ENCODE results near the gene IBA57.
"Not testable (repeated sequence)": the region's sequence is repeated elsewhere in the genome, so short reads cannot be mapped to it uniquely, and the experiment has no call there.

- TF ChIP-seq YY1 (IDR thresholded peaks at IDR 0.05; ENCODE audit: low read depth); EP300 (IDR thresholded peaks at IDR 0.05; ENCODE audit: borderline replicate concordance in 1 of 2, low read depth in 1 of 2, low read length in 1 of 2); CHD2 (IDR thresholded peaks at IDR 0.05; ENCODE audit: low read length, partially characterized antibody); TAF1 (IDR thresholded peaks at IDR 0.05; ENCODE audit: borderline replicate concordance, low read depth, low read length); EZH2phosphoT487 (IDR thresholded peaks at IDR 0.05; ENCODE audit: borderline replicate concordance, low read depth); RAD21 (IDR thresholded peaks at IDR 0.05; ENCODE audit: low read length): not testable (repeated sequence)
- TF ChIP-seq, protein P1, sequence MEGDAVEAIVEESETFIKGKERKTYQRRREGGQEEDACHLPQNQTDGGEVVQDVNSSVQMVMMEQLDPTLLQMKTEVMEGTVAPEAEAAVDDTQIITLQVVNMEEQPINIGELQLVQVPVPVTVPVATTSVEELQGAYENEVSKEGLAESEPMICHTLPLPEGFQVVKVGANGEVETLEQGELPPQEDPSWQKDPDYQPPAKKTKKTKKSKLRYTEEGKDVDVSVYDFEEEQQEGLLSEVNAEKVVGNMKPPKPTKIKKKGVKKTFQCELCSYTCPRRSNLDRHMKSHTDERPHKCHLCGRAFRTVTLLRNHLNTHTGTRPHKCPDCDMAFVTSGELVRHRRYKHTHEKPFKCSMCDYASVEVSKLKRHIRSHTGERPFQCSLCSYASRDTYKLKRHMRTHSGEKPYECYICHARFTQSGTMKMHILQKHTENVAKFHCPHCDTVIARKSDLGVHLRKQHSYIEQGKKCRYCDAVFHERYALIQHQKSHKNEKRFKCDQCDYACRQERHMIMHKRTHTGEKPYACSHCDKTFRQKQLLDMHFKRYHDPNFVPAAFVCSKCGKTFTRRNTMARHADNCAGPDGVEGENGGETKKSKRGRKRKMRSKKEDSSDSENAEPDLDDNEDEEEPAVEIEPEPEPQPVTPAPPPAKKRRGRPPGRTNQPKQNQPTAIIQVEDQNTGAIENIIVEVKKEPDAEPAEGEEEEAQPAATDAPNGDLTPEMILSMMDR (IDR thresholded peaks at IDR 0.05): not testable (repeated sequence)
- TF ChIP-seq, protein P2, sequence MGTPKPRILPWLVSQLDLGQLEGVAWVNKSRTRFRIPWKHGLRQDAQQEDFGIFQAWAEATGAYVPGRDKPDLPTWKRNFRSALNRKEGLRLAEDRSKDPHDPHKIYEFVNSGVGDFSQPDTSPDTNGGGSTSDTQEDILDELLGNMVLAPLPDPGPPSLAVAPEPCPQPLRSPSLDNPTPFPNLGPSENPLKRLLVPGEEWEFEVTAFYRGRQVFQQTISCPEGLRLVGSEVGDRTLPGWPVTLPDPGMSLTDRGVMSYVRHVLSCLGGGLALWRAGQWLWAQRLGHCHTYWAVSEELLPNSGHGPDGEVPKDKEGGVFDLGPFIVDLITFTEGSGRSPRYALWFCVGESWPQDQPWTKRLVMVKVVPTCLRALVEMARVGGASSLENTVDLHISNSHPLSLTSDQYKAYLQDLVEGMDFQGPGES (IDR thresholded peaks at IDR 0.05; ENCODE audit: low read depth, low read length): not testable (repeated sequence)
- TF ChIP-seq, protein P3, sequence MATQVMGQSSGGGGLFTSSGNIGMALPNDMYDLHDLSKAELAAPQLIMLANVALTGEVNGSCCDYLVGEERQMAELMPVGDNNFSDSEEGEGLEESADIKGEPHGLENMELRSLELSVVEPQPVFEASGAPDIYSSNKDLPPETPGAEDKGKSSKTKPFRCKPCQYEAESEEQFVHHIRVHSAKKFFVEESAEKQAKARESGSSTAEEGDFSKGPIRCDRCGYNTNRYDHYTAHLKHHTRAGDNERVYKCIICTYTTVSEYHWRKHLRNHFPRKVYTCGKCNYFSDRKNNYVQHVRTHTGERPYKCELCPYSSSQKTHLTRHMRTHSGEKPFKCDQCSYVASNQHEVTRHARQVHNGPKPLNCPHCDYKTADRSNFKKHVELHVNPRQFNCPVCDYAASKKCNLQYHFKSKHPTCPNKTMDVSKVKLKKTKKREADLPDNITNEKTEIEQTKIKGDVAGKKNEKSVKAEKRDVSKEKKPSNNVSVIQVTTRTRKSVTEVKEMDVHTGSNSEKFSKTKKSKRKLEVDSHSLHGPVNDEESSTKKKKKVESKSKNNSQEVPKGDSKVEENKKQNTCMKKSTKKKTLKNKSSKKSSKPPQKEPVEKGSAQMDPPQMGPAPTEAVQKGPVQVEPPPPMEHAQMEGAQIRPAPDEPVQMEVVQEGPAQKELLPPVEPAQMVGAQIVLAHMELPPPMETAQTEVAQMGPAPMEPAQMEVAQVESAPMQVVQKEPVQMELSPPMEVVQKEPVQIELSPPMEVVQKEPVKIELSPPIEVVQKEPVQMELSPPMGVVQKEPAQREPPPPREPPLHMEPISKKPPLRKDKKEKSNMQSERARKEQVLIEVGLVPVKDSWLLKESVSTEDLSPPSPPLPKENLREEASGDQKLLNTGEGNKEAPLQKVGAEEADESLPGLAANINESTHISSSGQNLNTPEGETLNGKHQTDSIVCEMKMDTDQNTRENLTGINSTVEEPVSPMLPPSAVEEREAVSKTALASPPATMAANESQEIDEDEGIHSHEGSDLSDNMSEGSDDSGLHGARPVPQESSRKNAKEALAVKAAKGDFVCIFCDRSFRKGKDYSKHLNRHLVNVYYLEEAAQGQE (IDR thresholded peaks at IDR 0.05; ENCODE audit: low read depth, low read length): not testable (repeated sequence)
- TF ChIP-seq, protein P4, sequence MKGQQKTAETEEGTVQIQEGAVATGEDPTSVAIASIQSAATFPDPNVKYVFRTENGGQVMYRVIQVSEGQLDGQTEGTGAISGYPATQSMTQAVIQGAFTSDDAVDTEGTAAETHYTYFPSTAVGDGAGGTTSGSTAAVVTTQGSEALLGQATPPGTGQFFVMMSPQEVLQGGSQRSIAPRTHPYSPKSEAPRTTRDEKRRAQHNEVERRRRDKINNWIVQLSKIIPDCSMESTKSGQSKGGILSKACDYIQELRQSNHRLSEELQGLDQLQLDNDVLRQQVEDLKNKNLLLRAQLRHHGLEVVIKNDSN (IDR thresholded peaks at IDR 0.05; ENCODE audit: borderline replicate concordance, low read depth): not testable (repeated sequence)
Observed at GRCh38 chr1:228221097-228221496, 55.5 kb downstream of the IBA57 start.
